Ishikawa (cell line): ENCODE data around the gene PCDH9.

ENCODE experiments used
- CEBPB ChIP-seq: IDR thresholded peaks from 2 replicates; pipeline ENCODE4 v1.6.1; 2012
- EGR1 ChIP-seq: IDR thresholded peaks from 2 replicates; pipeline ENCODE4 v1.6.1; 2012
- EP300 ChIP-seq: IDR thresholded peaks from 2 replicates; pipeline ENCODE4 v1.6.1; 2012; ENCODE audit warnings: borderline replicate concordance
- TEAD4 ChIP-seq: IDR thresholded peaks from 2 replicates; pipeline ENCODE4 v1.6.1; 2012

- no peak for TF ChIP-seq EGR1
- no peak for TF ChIP-seq CEBPB
- no peak for TF ChIP-seq TEAD4
- no peak for TF ChIP-seq EP300
Observed at GRCh38 chr13:66644855-66645460, 585.2 kb downstream of the PCDH9 start.
